IMR-90 (cell line): ENCODE measurements around the gene SEPSECS. TPM values are rescaled to one million over a fixed set of nuclear protein-coding genes. Genes with fewer than 3 reads are reported as not detected.

ENCODE experiments used
- ATAC-seq: fragments of 200-7000 bp; cut with Tn5 transposase; 2 replicates; pipeline ENCODE4 v1.9.1; 2020; ENCODE audit warnings: low read depth, mild to moderate bottlenecking, moderate library complexity
- BruUV-seq: library from RNA; stranded (reverse); fragments of 400-500 nt; replicated peaks from 2 replicates; lab custom pipeline; 2021; lab: Mats Ljungman, UMichigan
- CTCF ChIA-PET: fragments of 300-600 bp; formaldehyde crosslinking; extraction: SDS; loops from one replicate; lab custom pipeline; 2021; ENCODE audit warnings: antibody characterized with exemption; lab: Yijun Ruan, JAX
- POLR2A ChIA-PET: fragments of 300-600 bp; sonication (Branson Sonifier 250); formaldehyde crosslinking; loops from one replicate; lab custom pipeline; 2022; ENCODE audit warnings: antibody characterized with exemption; ENCODE audit not compliant: unreplicated experiment; lab: Charles Lee
- DNase-seq: peaks from one replicate; pipeline ENCODE4 v3.0.0; 2013
- H2AFZ ChIP-seq: replicated peaks from 2 replicates; pipeline ENCODE3; 2013; ENCODE audit warnings: low read length, mild to moderate bottlenecking; ENCODE audit not compliant: poor library complexity
- H2AK5ac ChIP-seq: 2 replicates; pipeline ENCODE4 v1.6.1; 2013; ENCODE audit warnings: low read depth, low read length, inconsistent platforms
- H2AK9ac ChIP-seq: replicated peaks from 2 replicates; pipeline ENCODE3; 2013; ENCODE audit warnings: mild to moderate bottlenecking, low read depth, low read length, moderate library complexity; ENCODE audit not compliant: poor library complexity
- H2BK120ac ChIP-seq: 2 replicates; pipeline ENCODE4 v1.6.1; 2013; ENCODE audit warnings: low read depth, low read length, inconsistent platforms
- H2BK15ac ChIP-seq: 3 replicates; pipeline ENCODE4 v1.6.1; 2013; ENCODE audit warnings: low read depth, low read length, inconsistent platforms
- H2BK20ac ChIP-seq: 2 replicates; pipeline ENCODE4 v1.6.1; 2013; ENCODE audit warnings: low read depth, mild to moderate bottlenecking, inconsistent platforms, low read length, moderate library complexity
- H2BK5ac ChIP-seq: 2 replicates; pipeline ENCODE4 v1.6.1; 2013; ENCODE audit warnings: mild to moderate bottlenecking, low read depth, low read length, inconsistent platforms; ENCODE audit not compliant: poor library complexity, severe bottlenecking
- H3K14ac ChIP-seq: replicated peaks from 2 replicates; pipeline ENCODE4 v1.6.1; 2013; ENCODE audit warnings: low read depth, low read length, inconsistent platforms
- H3K18ac ChIP-seq: 2 replicates; pipeline ENCODE4 v1.6.1; 2013; ENCODE audit warnings: low read depth, low read length, control low read depth
- H3K23ac ChIP-seq: 2 replicates; pipeline ENCODE4 v1.6.1; 2013; ENCODE audit warnings: low read depth, low read length, inconsistent platforms
- H3K27ac ChIP-seq: 2 replicates; pipeline ENCODE4 v1.5.1; 2013; ENCODE audit warnings: mild to moderate bottlenecking, control low read depth, low read length; ENCODE audit not compliant: insufficient read depth
- H3K27me3 ChIP-seq: 2 replicates; pipeline ENCODE4 v1.6.1; 2013; ENCODE audit warnings: low read length; ENCODE audit not compliant: control insufficient read depth, insufficient read depth
- H3K36me3 ChIP-seq: 2 replicates; pipeline ENCODE4 v1.6.1; 2013; ENCODE audit warnings: low read length, mixed read lengths; ENCODE audit not compliant: control insufficient read depth, insufficient read depth
- H3K4ac ChIP-seq: 2 replicates; pipeline ENCODE4 v1.6.1; 2013; ENCODE audit warnings: low read depth, low read length, inconsistent platforms
- H3K4me1 ChIP-seq: 2 replicates; pipeline ENCODE4 v1.6.1; 2013; ENCODE audit warnings: low read length, mixed read lengths; ENCODE audit not compliant: control insufficient read depth, insufficient read depth
- H3K4me2 ChIP-seq: 2 replicates; pipeline ENCODE4 v1.6.1; 2013; ENCODE audit warnings: low read depth, mild to moderate bottlenecking, control low read depth, low read length, moderate library complexity
- H3K4me3 ChIP-seq: 2 replicates; pipeline ENCODE4 v1.5.1; 2013; ENCODE audit warnings: low read depth, mild to moderate bottlenecking, control low read depth, low read length, moderate library complexity; ENCODE audit not compliant: insufficient read depth
- H3K56ac ChIP-seq: 2 replicates; pipeline ENCODE4 v1.6.1; 2013; ENCODE audit warnings: low read length, inconsistent platforms; ENCODE audit not compliant: insufficient read depth; ENCODE audit errors: extremely low read depth
- H3K79me1 ChIP-seq, 2 experiments: 2 replicates each; pipeline ENCODE4 v1.6.1; 2013; ENCODE audit warnings: low read length in 2 of 2, inconsistent platforms in 1 of 2, low read depth in 1 of 2
- H3K9ac ChIP-seq: 2 replicates; pipeline ENCODE4 v1.6.1; 2013; ENCODE audit warnings: low read depth, low read length, control low read depth
- H3K9me1 ChIP-seq: 2 replicates; pipeline ENCODE4 v1.6.1; 2013; ENCODE audit warnings: low read length, inconsistent platforms; ENCODE audit not compliant: insufficient read depth
- H3K9me3 ChIP-seq: 2 replicates; pipeline ENCODE4 v1.6.1; 2013; ENCODE audit warnings: low read length; ENCODE audit not compliant: control insufficient read depth, insufficient read depth
- H4K20me1 ChIP-seq: 2 replicates; pipeline ENCODE4 v1.6.1; 2013; ENCODE audit warnings: low read length, inconsistent platforms; ENCODE audit not compliant: insufficient read depth
- H4K5ac ChIP-seq: 2 replicates; pipeline ENCODE4 v1.6.1; 2013; ENCODE audit warnings: mild to moderate bottlenecking, low read depth, low read length, control low read depth
- H4K8ac ChIP-seq, 2 experiments: 2 replicates each; pipeline ENCODE4 v1.6.1; 2013; ENCODE audit warnings: low read depth in 2 of 2, low read length in 2 of 2, control low read depth in 1 of 2, inconsistent platforms in 1 of 2
- H4K91ac ChIP-seq: 2 replicates; pipeline ENCODE4 v1.6.1; 2013; ENCODE audit warnings: low read depth, low read length, inconsistent platforms; ENCODE audit not compliant: insufficient read depth
- BHLHE40 ChIP-seq: fragments of 150-350 bp; IDR thresholded peaks from 2 replicates; pipeline ENCODE4 v1.6.1; 2016; ENCODE audit warnings: mild to moderate bottlenecking, low read depth, low read length
- CEBPB ChIP-seq: IDR thresholded peaks from 2 replicates; pipeline ENCODE4 v1.6.1; 2012; ENCODE audit warnings: low read depth, low read length, improper control_type of control experiment
- CHD1 ChIP-seq: IDR thresholded peaks from 2 replicates; pipeline ENCODE4 v1.6.1; 2012; ENCODE audit warnings: low read depth, low read length, improper control_type of control experiment
- CTCF ChIP-seq: conservative IDR thresholded peaks from 2 replicates; pipeline ENCODE4 v1.5.1; 2012; ENCODE audit warnings: mild to moderate bottlenecking, low read depth, low read length, improper control_type of control experiment
- FOS ChIP-seq: fragments of 150-350 bp; IDR thresholded peaks from 2 replicates; pipeline ENCODE4 v1.6.1; 2016; ENCODE audit warnings: low read depth, low read length
- MAFK ChIP-seq: IDR thresholded peaks from 2 replicates; pipeline ENCODE4 v1.6.1; 2012; ENCODE audit warnings: low read depth, low read length, improper control_type of control experiment
- MAZ ChIP-seq: IDR thresholded peaks from 2 replicates; pipeline ENCODE4 v1.6.1; 2012; ENCODE audit warnings: low read depth, mild to moderate bottlenecking, low read length, improper control_type of control experiment, moderate library complexity, borderline replicate concordance
- MXI1 ChIP-seq: IDR thresholded peaks from 2 replicates; pipeline ENCODE4 v1.6.1; 2012; ENCODE audit warnings: low read depth, mild to moderate bottlenecking, low read length, moderate library complexity, borderline replicate concordance
- NFE2L2 ChIP-seq: fragments of 150-350 bp; IDR thresholded peaks from 2 replicates; pipeline ENCODE4 v1.6.1; 2016; ENCODE audit warnings: low read depth, mild to moderate bottlenecking, low read length
- POLR2A ChIP-seq: IDR thresholded peaks from 2 replicates; pipeline ENCODE4 v1.6.1; 2012; ENCODE audit warnings: mild to moderate bottlenecking, low read depth, low read length
- RAD21 ChIP-seq: IDR thresholded peaks from 2 replicates; pipeline ENCODE4 v1.6.1; 2012; ENCODE audit warnings: low read length, improper control_type of control experiment
- RCOR1 ChIP-seq: IDR thresholded peaks from 2 replicates; pipeline ENCODE4 v1.6.1; 2012; ENCODE audit warnings: mild to moderate bottlenecking, low read length, improper control_type of control experiment; ENCODE audit not compliant: insufficient replicate concordance
- RFX5 ChIP-seq: IDR thresholded peaks from 2 replicates; pipeline ENCODE4 v1.8.0; 2012; ENCODE audit warnings: low read depth, mild to moderate bottlenecking, low read length, moderate library complexity
- SMC3 ChIP-seq: fragments of 150-350 bp; IDR thresholded peaks from 2 replicates; pipeline ENCODE4 v1.6.1; 2016; ENCODE audit warnings: low read depth, mild to moderate bottlenecking, antibody characterized with exemption, low read length, moderate library complexity
- WGBS, 2 experiments: methylation state at CpG; one replicate each; pipeline versions ENCODE4 v1.1.5 to v1.1.7; 2013; ENCODE audit warnings: missing lambda C conversion rate in 2 of 2; ENCODE audit not compliant: insufficient read length in 1 of 2; ENCODE audit errors: extremely low coverage in 2 of 2; 5-methylcytosine and 5-hydroxymethylcytosine counted together
- dilution Hi-C: fragments of 300-500 bp; cut with HindIII; formaldehyde crosslinking; loops from one replicate; pipeline ENCODE4 v1.14.3; 2018; ENCODE audit warnings: low sequenced_read_pairs; ENCODE audit not compliant: unreplicated experiment
- in situ Hi-C: fragments of 300-500 bp; cut with MboI; formaldehyde crosslinking; loops from 3 replicates; pipeline ENCODE4 v1.14.3; 2019; ENCODE audit warnings: low sequenced_read_pairs, inconsistent platforms, mixed read lengths
- intact Hi-C: fragments of 100-400 bp; cut with micrococcal nuclease; formaldehyde crosslinking; loops from 2 replicates; pipeline ENCODE4 v1.10.0; 2022
- polyA plus RNA-seq, 3 experiments: library from polyadenylated mRNA; depleted of rRNA; stranded (reverse); fragments of >200 nt; gene quantifications; 2 replicates each; pipeline ENCODE4 v1.2.3, GENCODE V29; 2012; ENCODE audit warnings: low replicate concordance in 1 of 3
- total RNA-seq: library from RNA; depleted of rRNA; stranded (reverse); fragments of >200 nt; gene quantifications from 2 replicates; pipeline ENCODE4 v1.2.3, GENCODE V29; 2012

The SEPSECS gene
- total and polyA plus RNA-seq, 2 of the 4 experiments (the other 2 are of a cell fraction), result 1.7 to 5.0 TPM

GRCh38 chr4:25075851-25076250 lies 84.4 kb downstream of the SEPSECS start:
- H3K4ac ChIP-seq, result no peak overlapping the region
- H3K14ac ChIP-seq, result no peak overlapping the region
- no peak overlapping the region for H4K91ac ChIP-seq
- no peaks in the 10 kb centered on the region for H3K36me3 ChIP-seq
- WGBS, 2 experiments, result no CpG with 5 or more reads among the region's 4 CpGs
- ATAC-seq (no peak), DNase-seq (no peak)
- H3K27ac ChIP-seq, result no peak overlapping the region
- no peak overlapping the region for H3K23ac ChIP-seq
- H3K4me1 ChIP-seq, result no peaks in the 10 kb centered on the region
- TF ChIP-seq MXI1 (no peak), RCOR1 (no peak), RAD21 (no peak), CHD1 (no peak), BHLHE40 (no peak), POLR2A (no peak), MAZ (no peak), NFE2L2 (no peak), SMC3 (no peak), RFX5 (no peak), CTCF (no peak), CEBPB (no peak), FOS (no peak), MAFK (no peak)
- POLR2A ChIA-PET, result no interaction called here
- H3K9me3 ChIP-seq, result no peaks in the 10 kb centered on the region
- no peak overlapping the region for H2AK9ac ChIP-seq
- no peak overlapping the region for H2BK5ac ChIP-seq
- intact Hi-C loops (no loop called here), in situ Hi-C loops (no loop called here), dilution Hi-C loops (no loop called here)
- H2AK5ac ChIP-seq, result no peak overlapping the region
- H2BK120ac ChIP-seq, result no peak overlapping the region
- no peak overlapping the region for H2BK15ac ChIP-seq
- no peak overlapping the region for H3K18ac ChIP-seq
- BruUV-seq, result no TSS peak
- no peak overlapping the region for H2BK20ac ChIP-seq
- H2AFZ ChIP-seq, result no peak overlapping the region
- no peak overlapping the region for H3K56ac ChIP-seq
- H3K9me1 ChIP-seq, result no peaks in the 10 kb centered on the region
- H4K8ac ChIP-seq, result no peak overlapping the region
- no peak overlapping the region for H3K9ac ChIP-seq
- H3K79me1 ChIP-seq, result no peaks in the 10 kb centered on the region
- H4K5ac ChIP-seq, result no peak overlapping the region
- H3K4me2 ChIP-seq, result no peak overlapping the region
- H3K27me3 ChIP-seq, result peaks cover 30% of the 10 kb centered on the region
- CTCF ChIA-PET, result no interaction called here
- H4K20me1 ChIP-seq, result no peaks in the 10 kb centered on the region
- no peak overlapping the region for H3K4me3 ChIP-seq
